Right lobe of liver (tissue), 4 donors: Measurements from ENCODE around the gene CDK8.

Experiments
- CTCF ChIP-seq, 4 donors: fragments of 200-600 bp in 3 of 4; fragments of 450-650 bp in 1 of 4; IDR thresholded peaks; one replicate each; pipeline versions ENCODE4 v1.5.1 to v1.8.0; 2016 to 2022; ENCODE audit warnings: antibody characterized with exemption in 4 of 4, mild to moderate bottlenecking in 2 of 4
- POLR2A ChIP-seq: fragments of 450-650 bp; IDR thresholded peaks from one replicate; pipeline ENCODE4 v1.6.1; 2017; ENCODE audit warnings: antibody characterized with exemption, mild to moderate bottlenecking
- donor health status: DM: no; HTN: no; CAD: no.
- donor health status: DM: no; HTN: no; CAD: no.
- donor health status: DM: no; HTN: yes; CAD: no.

- TF ChIP-seq CTCF (IDR thresholded peaks at IDR 0.05) (no peak), POLR2A (no peak)
Measured at GRCh38 chr13:26308836-26309235, 54.9 kb downstream of the CDK8 start.
